ENCODE results near the gene DCTN2.

GRCh38 chr12:57533108-57533507 lies 13.9 kb downstream of the DCTN2 start:
- TF ChIP-seq POLR2A (IDR thresholded peaks at IDR 0.05; ENCODE audit: low read depth): no peak
- no peak for TF ChIP-seq CTCF (IDR thresholded peaks at IDR 0.05)
